Immature natural killer cell (primary cell): Measurements from ENCODE around the gene OTOP3. TPM values are rescaled to one million over a fixed set of nuclear protein-coding genes. Genes with fewer than 3 reads are reported as not detected.
A peak's percentile ranks its signal among the peaks of the same experiment; 100 is the strongest.

Experiments used
- DNase-seq, 3 donors: peaks; one replicate each; pipeline ENCODE4 v3.0.0; 2022; ENCODE audit warnings: mixed read lengths in 1 of 3
- H3K27ac Mint-ChIP-seq, 6 donors: one replicate each; pipeline ENCODE4 v1.8.0; 2020; ENCODE audit warnings: mixed read lengths in 6 of 6, mild to moderate bottlenecking in 5 of 6, inconsistent platforms in 4 of 6, moderate library complexity in 3 of 6
- H3K27me3 Mint-ChIP-seq, 3 donors: one replicate each; pipeline ENCODE4 v1.8.0; 2020 to 2021; ENCODE audit warnings: low read depth in 3 of 3, mild to moderate bottlenecking in 3 of 3, mixed read lengths in 3 of 3, moderate library complexity in 3 of 3, inconsistent platforms in 1 of 3
- H3K36me3 Mint-ChIP-seq, 3 donors: one replicate each; pipeline ENCODE4 v1.8.0; 2020; ENCODE audit warnings: mixed read lengths in 3 of 3, inconsistent platforms in 2 of 3, mild to moderate bottlenecking in 2 of 3
- H3K4me1 Mint-ChIP-seq, 2 donors: one replicate each; pipeline ENCODE4 v1.8.0; 2020; ENCODE audit warnings: inconsistent platforms in 2 of 2, mild to moderate bottlenecking in 2 of 2, mixed read lengths in 2 of 2, moderate library complexity in 1 of 2
- H3K4me3 Mint-ChIP-seq, 5 donors: one replicate each; pipeline ENCODE4 v1.8.0; 2020; ENCODE audit warnings: mild to moderate bottlenecking in 5 of 5, mixed read lengths in 5 of 5, inconsistent platforms in 3 of 5, moderate library complexity in 3 of 5
- H3K9me3 Mint-ChIP-seq, 6 donors: one replicate each; pipeline ENCODE4 v1.8.0; 2020; ENCODE audit warnings: mild to moderate bottlenecking in 6 of 6, mixed read lengths in 6 of 6, inconsistent platforms in 4 of 6, moderate library complexity in 3 of 6
- polyA plus RNA-seq, 3 donors: library from polyadenylated mRNA; unstranded; fragments of 300-500 nt; fragmentation: Illumina TruSeq; gene quantifications; one replicate each; pipeline ENCODE4 v1.2.3, GENCODE V29; 2021

OTOP3 gene
- polyA plus RNA-seq, 3 donors from 2014 or later = not detected

DNA sequence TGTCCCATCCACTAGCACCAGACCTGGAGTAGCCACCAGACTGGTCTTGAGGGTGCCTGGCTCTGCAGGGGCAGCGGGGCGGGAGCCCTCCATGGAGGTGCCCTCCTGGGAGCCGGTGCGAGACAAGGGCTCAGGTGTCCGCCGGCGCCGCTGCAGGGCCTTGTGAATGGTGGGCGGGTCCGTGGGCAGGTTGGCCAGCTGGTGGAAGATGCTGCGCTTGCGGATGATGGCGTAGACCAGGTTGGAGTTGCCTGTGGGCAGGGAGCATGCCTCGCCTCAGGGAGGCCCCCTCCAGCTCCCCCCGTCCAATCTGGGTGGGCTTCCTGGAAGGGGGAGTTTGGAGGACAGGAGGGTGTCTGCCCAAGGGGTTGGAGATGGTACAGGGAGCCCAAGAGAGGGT, 18.4 kb downstream of the OTOP3 start:
- no peak overlapping the region for H3K4me3 Mint-ChIP-seq
- no peak for DNase-seq
- H3K4me1 Mint-ChIP-seq = no peaks in the 10 kb centered on the region
- H3K9me3 Mint-ChIP-seq = no peaks in the 10 kb centered on the region
- peaks cover 0 to 3% (median 2%) of the 10 kb centered on the region in 3 donors for H3K27me3 Mint-ChIP-seq
- no peak overlapping the region for H3K27ac Mint-ChIP-seq
- H3K36me3 Mint-ChIP-seq = no peaks in the 10 kb centered on the region

DNA sequence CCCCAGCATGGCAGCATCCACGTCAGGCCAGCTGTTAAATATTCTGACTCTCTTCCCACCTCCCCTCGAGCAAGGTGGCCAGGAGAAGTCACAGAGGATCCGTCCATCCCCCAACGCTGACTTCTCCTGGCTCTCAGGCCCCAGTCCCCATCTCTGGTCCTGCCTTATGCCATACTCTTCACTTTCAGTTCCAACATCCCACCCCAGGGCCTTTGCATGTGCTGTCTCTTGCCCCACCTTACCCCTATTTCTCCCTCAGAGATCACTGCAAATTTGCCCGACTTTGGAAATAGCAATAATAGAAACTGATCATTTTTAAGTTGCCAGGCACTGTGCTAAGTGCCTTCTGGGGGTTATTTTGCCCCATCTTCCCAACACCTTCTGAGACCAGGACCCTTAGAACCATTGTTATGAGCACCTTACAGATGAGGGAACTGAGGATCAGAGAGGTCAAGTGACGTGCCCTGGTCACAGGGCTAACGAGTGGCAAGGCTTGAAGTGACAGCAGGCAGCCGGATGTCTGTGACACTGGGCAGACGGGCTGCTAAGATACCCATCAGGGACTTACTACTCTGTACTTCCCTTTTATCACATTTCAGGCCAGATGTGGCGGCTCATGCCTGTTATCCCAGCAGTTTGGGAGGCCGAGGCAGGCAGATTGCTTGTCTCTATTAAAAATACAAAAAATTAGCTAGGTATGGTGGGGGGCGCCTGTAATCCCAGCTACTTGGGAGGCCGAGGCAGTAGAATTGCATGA, 19.1 kb downstream of the OTOP3 start:
- Mint-ChIP-seq H3K27ac (no peak overlapping the region), H3K27me3 (peaks cover 1 to 3% (median 2%) of the 10 kb centered on the region in 3 donors), H3K4me3 (no peak overlapping the region), H3K36me3 (no peaks in the 10 kb centered on the region), H3K4me1 (no peaks in the 10 kb centered on the region), H3K9me3 (no peaks in the 10 kb centered on the region)
- DNase-seq = no peak

DNA sequence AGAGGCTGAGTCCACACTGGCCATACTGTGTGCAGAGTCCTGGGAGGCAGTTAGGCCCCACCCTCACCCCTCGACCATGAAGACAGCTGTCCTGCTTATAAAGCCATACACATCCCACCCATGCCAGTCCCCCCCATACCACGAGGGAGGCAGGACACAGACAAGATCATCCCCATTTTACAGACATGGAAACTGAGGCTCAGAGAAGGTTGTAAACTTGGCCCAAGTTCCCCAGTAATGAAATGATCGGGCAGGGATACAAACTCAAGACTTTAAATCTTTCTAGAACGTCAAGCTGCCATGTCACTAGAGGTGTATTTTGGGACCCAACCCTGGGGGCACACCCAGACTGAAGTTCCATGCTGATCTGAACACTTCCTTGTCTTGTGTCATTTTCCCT, 20.4 kb downstream of the OTOP3 start:
- H3K4me1 Mint-ChIP-seq = no peaks in the 10 kb centered on the region
- no peaks in the 10 kb centered on the region for H3K36me3 Mint-ChIP-seq
- H3K9me3 Mint-ChIP-seq = no peaks in the 10 kb centered on the region
- H3K27me3 Mint-ChIP-seq = peaks cover under 1 to 3% (median 3%) of the 10 kb centered on the region in 3 donors
- no peak overlapping the region for H3K4me3 Mint-ChIP-seq
- H3K27ac Mint-ChIP-seq = no peak overlapping the region
- DNase-seq = no peak

DNA sequence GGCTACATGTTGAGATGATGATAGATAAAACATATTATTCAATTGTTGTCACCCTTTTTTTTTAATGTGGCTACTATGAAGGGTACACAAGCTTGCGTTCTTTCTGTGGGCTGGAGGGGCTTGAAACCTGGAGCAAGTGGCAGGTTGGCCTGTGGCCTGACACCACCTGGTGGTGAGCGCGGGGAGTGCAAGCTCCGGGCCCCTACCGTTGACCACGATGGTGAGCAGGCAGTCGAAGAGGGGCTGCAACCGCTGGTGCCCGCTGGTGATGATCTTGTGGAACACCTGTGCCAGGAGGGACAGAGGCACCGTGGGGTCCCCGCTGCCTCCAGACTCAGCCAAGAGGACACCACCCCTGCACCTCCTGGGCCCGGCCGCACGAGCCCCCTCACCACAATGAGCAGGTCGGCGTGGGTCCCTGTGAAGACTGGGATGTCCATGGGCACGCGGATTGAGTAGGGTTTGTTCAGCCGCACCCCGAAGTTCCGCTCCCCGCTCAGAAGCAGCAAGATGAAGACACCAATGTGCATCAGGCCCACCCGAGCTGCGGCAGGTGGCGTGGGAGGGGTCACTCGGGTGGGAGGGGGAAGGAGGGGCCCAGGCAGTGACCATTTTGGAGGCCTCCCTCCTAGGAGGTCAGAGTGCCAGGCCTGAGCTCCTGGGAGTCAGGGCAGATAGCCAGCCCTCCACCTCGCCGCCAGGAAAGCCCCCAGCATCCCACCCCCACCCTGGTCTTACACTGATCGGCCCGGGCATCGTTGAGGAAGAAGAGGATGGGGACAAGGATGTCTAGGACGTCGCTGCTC, 22.4 kb downstream of the OTOP3 start:
- Mint-ChIP-seq H3K9me3 (no peaks in the 10 kb centered on the region), H3K4me3 (no peak overlapping the region), H3K36me3 (no peaks in the 10 kb centered on the region), H3K4me1 (peaks cover 3 to 5% of the 10 kb centered on the region in 2 donors), H3K27ac (no peak overlapping the region), H3K27me3 (peaks cover 0 to 3% (median 3%) of the 10 kb centered on the region in 3 donors)
- DNase-seq = peak; percentile 63 to 70 (median 66)

DNA sequence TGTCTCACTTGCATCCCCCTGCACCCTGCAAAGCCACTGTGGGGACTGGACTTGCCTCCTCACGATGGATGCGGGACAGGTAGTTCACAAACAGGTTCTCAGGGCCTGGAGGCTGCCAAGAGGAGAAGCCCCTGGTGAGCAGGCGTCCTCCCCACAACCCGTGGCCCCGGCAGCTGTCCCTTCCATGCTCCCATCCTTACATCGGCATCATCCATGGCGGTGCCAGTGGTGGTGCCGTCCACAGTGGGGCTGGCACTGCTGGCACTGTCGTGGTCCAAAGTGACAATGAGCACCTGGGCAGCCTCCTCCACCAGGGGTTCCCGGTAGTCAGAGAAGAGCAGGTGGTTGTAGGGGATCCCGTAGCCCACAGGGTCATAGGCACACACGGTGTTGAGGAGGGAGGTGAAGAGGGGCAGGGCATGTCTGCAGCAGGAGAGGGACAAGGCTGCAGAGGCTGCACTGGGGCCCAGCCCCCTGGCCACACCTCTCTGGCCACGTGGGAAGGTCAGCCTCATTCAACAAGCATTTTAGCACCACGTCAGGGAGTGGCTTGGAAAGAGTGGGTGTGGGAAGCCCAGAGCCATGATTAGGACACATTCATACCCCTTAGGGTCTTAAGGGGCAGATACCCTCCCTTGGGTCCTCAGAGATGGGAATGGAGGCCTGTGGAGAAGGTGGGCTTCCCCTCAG, 24.3 kb downstream of the OTOP3 start:
- DNase-seq = no peak
- peak overlapping the region in 1 of 6 donors; percentile 46 for H3K27ac Mint-ChIP-seq
- H3K9me3 Mint-ChIP-seq = no peaks in the 10 kb centered on the region
- H3K36me3 Mint-ChIP-seq = no peaks in the 10 kb centered on the region
- no peak overlapping the region for H3K4me3 Mint-ChIP-seq
- peaks cover 3 to 5% of the 10 kb centered on the region in 2 donors for H3K4me1 Mint-ChIP-seq
- peaks cover 0 to 3% (median 2%) of the 10 kb centered on the region in 3 donors for H3K27me3 Mint-ChIP-seq

DNA sequence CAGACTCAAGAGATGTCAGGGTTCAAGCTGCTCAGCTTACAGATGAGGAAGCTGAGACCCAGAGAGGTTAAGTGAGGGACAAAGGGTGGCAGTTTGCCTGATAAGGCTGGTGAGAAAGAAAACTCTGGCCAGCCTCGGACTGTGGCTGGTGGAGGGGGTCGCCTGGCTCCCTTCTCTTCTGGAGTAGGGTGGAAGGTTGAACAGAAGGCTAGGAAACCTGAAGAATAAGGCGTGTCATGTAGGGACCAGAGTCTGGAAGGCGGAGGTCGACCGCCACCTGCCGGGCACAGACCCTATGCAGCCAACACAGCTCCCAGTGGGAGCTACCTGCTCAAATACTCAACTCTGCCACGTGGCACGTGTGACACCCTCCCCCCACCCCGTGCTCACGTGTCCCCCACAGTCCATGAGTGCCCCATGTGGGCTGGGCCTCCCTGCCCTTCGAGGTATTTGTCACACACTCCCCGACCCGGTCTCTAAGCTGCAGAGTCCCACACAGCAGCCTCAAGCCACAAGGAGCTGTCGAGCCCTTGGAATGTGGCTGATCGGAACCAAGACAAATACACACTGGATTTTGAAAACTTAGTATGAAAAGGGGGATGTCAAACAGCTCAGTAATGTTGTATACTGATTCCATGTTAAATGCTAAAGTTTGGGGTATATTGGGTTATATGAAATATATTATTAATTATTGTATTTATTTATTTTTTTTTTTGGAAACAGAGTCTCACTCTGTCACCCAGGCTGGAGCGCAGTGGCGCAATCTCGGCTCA, 25.1 kb downstream of the OTOP3 start:
- Mint-ChIP-seq H3K9me3 (no peaks in the 10 kb centered on the region), H3K4me1 (peaks cover 3 to 5% of the 10 kb centered on the region in 2 donors), H3K4me3 (no peak overlapping the region), H3K27me3 (peaks cover 0 to 3% (median 0%) of the 10 kb centered on the region in 3 donors), H3K27ac (peak overlapping the region in 1 of 6 donors; percentile 46), H3K36me3 (no peaks in the 10 kb centered on the region)
- DNase-seq = peak in 2 of 3 donors; percentile 7 to 12

DNA sequence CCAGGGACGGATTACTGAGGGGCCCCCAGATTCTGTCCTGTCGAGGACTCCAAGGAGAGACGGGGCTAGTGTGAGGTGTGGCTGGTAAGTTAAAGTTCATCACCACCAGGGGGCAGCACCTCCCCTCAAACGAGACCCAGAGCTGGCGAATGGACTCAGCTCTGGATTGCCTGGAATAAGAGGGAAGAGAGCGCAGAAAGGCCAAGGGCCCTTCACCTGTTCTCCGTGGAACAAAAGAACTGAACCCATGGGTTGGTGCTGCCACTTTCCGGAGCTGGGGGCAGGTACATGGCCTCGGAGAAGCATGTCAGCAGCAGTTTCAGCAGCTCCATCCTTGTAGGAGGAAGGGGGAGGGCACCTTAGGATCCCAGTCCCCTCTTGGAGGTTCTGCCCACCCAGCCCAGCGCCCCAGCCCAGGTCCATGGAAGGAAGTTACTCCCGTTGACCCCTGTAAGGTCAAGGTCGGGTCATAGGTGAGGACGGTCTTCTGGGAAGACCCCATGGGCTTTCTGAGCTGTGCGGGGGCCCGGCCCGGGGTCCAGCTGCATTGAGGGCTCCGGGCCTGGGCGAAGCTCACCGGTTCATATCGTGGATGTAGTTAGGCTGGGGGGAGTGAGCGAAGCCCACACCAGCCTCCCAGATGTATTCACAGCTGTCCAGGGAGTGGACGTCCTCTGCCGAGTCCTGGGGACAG, 26.1 kb downstream of the OTOP3 start:
- peaks cover 3 to 5% of the 10 kb centered on the region in 2 donors for H3K4me1 Mint-ChIP-seq
- peaks cover 0 to 3% (median 1%) of the 10 kb centered on the region in 3 donors for H3K27me3 Mint-ChIP-seq
- H3K4me3 Mint-ChIP-seq = peak overlapping the region in 1 of 5 donors; percentile 35
- DNase-seq = peak; percentile 77 to 80 (median 78)
- no peaks in the 10 kb centered on the region for H3K36me3 Mint-ChIP-seq
- H3K27ac Mint-ChIP-seq = peak overlapping the region in 1 of 6 donors; percentile 0
- no peaks in the 10 kb centered on the region for H3K9me3 Mint-ChIP-seq

DNA sequence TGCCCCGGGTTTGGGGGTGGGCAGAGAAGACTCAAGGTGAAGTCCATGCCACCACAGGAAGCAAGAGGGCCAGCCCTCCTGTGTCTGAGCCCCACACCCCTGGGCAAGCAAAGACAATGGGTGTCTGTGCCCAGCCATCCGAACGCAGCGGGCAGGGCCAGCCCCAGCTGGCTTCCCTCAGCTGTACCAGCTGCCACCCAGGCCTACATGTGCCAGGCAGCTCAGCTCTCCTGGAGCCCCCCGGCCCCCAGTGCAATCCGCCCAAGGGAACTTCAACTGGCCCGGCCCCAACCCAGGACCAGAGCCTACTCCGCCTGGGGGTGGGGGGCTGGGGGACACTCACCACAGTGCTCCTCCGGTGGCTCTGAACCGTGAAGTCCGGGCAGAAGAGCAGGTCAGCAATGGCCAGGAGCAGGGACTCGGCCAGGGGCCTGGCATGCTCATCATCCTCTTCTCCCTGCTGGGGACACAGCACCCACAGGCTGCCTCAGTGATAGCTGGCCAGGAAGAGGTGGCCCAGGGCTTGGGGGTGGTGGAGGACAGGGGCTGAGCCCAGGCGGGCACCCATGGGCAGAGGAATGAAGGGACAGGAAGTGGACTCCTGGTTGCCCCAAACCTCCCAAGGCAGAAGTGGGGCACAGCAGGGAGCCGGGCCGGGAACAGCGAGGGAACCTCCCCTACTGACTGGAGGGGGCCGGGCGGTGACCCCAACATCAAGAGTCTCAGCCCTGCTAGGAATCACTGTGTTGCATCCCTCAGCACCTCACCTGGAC, 27.1 kb downstream of the OTOP3 start:
- no peaks in the 10 kb centered on the region for H3K9me3 Mint-ChIP-seq
- H3K27ac Mint-ChIP-seq = no peak overlapping the region
- DNase-seq = no peak
- no peaks in the 10 kb centered on the region for H3K36me3 Mint-ChIP-seq
- H3K4me3 Mint-ChIP-seq = no peak overlapping the region
- peaks cover 3 to 5% of the 10 kb centered on the region in 2 donors for H3K4me1 Mint-ChIP-seq
- peaks cover 0 to 3% (median 1%) of the 10 kb centered on the region in 3 donors for H3K27me3 Mint-ChIP-seq

DNA sequence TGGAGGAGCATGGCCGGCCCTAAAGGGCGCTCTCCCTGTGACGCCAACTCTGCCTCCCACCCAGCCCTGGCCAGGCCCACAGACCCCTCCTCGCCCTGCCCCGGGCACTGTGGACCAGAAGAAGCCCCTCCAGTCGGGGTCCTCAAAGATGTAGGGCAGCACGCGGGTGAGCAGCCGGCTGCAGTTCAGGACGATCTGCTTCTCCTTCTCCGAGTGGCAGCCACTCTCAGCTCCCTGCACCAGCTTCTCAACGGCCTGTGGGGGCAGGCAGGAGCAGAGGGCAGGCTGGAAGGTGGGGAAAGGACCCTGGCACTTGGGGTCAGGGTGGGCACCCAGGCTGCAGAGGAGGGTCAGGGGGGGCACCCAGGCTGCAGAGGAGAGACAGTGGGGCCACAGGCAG, 28.0 kb downstream of the OTOP3 start:
- no peak for DNase-seq
- Mint-ChIP-seq H3K27ac (no peak overlapping the region), H3K9me3 (no peaks in the 10 kb centered on the region)

DNA sequence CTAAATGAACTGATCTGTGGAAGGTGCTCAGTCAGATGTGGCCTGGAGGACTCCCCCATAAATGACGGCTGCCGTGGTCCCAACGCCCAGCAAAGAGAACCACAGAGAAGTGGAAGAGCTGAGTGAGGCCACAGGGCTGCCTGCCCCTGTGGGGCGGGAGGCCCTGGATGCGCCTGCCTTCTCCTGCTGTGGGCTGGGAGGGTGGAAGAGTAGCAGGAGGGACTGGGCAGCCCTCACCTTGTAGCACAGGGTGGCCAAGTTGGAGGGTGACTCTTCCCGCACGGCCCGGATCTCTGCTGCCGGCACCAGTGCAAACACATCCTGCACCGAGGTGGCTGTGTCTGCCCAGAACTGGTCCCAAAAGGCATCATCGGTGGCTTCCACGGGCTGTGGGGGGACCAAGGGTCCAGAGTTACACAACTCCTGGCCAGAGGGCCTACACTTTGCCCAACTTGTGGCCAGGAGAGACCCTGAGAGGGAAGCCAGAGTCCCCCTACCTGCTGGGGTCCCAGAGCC, 28.6 kb downstream of the OTOP3 start:
- Mint-ChIP-seq H3K27me3 (peaks cover 0 to 5% (median 1%) of the 10 kb centered on the region in 3 donors), H3K4me1 (peaks cover 3 to 5% of the 10 kb centered on the region in 2 donors), H3K9me3 (no peaks in the 10 kb centered on the region), H3K36me3 (no peaks in the 10 kb centered on the region), H3K4me3 (no peak overlapping the region), H3K27ac (no peak overlapping the region)
- DNase-seq = no peak

More for the DNA sequence above, 28.0 kb downstream of the OTOP3 start:
- Mint-ChIP-seq H3K4me1 (peaks cover 3 to 5% of the 10 kb centered on the region in 2 donors), H3K27me3 (peaks cover 0 to 3% (median 1%) of the 10 kb centered on the region in 3 donors), H3K36me3 (no peaks in the 10 kb centered on the region), H3K4me3 (no peak overlapping the region)

DNA sequence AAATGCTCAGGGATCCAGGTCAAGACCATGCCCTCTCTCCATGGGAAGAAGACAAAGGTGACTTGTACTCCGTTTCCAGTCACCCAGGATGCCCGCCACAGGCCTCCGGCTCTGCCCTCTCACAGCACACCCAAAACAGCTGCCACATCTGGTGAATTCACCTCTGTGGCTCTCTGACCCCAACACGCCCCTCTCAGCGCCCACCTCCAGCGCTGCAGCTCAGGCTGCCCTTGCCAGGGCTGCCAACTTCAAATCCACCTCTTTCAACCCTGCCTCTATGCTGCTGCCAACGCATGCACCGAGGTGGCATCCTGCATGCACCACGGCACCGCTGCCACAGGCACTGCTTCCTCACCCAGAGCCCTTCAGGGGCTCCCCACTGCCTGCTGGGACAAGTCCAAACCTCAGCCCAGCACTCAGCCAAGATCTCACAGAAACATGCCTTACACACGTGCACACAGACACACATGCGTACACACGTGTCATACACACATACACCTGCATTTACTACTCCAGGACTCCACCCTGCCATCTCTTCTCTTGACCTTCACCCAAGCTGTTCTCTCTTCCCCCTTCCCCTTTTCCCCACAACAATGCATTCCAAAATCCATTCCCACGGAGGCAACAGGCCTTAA, 29.4 kb downstream of the OTOP3 start:
- no peak overlapping the region for H3K27ac Mint-ChIP-seq
- H3K36me3 Mint-ChIP-seq = no peaks in the 10 kb centered on the region
- H3K4me1 Mint-ChIP-seq = peaks cover 3 to 5% of the 10 kb centered on the region in 2 donors
- no peaks in the 10 kb centered on the region for H3K9me3 Mint-ChIP-seq
- DNase-seq = no peak
- H3K27me3 Mint-ChIP-seq = peaks cover 0 to 6% (median 1%) of the 10 kb centered on the region in 3 donors
- H3K4me3 Mint-ChIP-seq = no peak overlapping the region

DNA sequence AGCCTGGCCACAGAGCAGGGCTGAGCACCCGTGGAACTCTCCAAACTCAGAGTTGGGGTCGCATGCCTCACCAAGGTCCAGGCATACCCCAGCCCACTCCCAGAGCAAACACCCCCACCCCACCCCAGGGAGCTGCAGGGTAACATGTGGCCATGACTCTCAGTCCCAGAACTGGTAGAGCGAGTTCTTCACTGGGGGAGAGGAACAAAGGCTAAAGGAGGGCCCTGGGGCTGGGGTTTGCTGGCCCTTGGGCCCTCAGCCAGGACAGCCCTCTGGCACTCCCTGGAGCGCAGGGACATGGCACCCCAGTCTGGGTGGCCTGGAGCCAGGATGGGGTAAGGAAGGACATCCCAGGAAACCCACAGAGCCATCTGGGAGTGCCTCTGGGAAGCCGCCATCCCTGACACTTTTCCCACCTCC, 32.7 kb downstream of the OTOP3 start:
- Mint-ChIP-seq H3K36me3 (no peaks in the 10 kb centered on the region), H3K4me1 (peaks cover 4 to 6% of the 10 kb centered on the region in 2 donors), H3K27me3 (peaks cover 4 to 8% (median 8%) of the 10 kb centered on the region in 3 donors), H3K9me3 (no peaks in the 10 kb centered on the region), H3K27ac (no peak overlapping the region), H3K4me3 (no peak overlapping the region)
- no peak for DNase-seq
